Type B pancreatic cell (in vitro differentiated cells): ENCODE data around the gene TPGS2. TPM values are rescaled to one million over a fixed set of nuclear protein-coding genes. Genes with fewer than 3 reads are reported as not detected.

Experiments
- DNase-seq: peaks from one replicate; pipeline ENCODE4 v3.0.0; 2021; ENCODE audit warnings: mixed read lengths; ENCODE audit not compliant: unreplicated experiment; ENCODE audit errors: extremely low spot score
- H3K27ac Mint-ChIP-seq: 2 replicates; pipeline ENCODE4 v1.8.0; 2021; ENCODE audit warnings: mild to moderate bottlenecking, mixed read lengths
- H3K27me3 Mint-ChIP-seq: 2 replicates; pipeline ENCODE4 v1.8.0; 2021; ENCODE audit warnings: mixed read lengths
- H3K36me3 Mint-ChIP-seq: 2 replicates; pipeline ENCODE4 v1.8.0; 2021; ENCODE audit warnings: mixed read lengths
- H3K4me1 Mint-ChIP-seq: one replicate; pipeline ENCODE4 v1.8.0; 2021; ENCODE audit warnings: mixed read lengths; ENCODE audit not compliant: unreplicated experiment
- H3K4me3 Mint-ChIP-seq: 2 replicates; pipeline ENCODE4 v1.8.0; 2021; ENCODE audit warnings: mild to moderate bottlenecking, mixed read lengths
- H3K9me3 Mint-ChIP-seq: 2 replicates; pipeline ENCODE4 v1.8.0; 2021; ENCODE audit warnings: mixed read lengths
- total RNA-seq: library from RNA; stranded (reverse); gene quantifications from 2 replicates; pipeline ENCODE4 v1.2.1, GENCODE V29; 2021; ENCODE audit warnings: low replicate concordance
- TF ChIP-seq, protein P1 (sequence below): fragments of 200-600 bp; sonication (generic); conservative IDR thresholded peaks from 2 replicates; pipeline ENCODE4 v1.5.0; 2021; ENCODE audit warnings: antibody characterized with exemption, mild to moderate bottlenecking

The TPGS2 gene
- total RNA-seq, 1 donor from 2014 or later: 121 TPM

- peaks cover 20% of the 10 kb centered on the region for H3K36me3 Mint-ChIP-seq
- TF ChIP-seq, protein P1, sequence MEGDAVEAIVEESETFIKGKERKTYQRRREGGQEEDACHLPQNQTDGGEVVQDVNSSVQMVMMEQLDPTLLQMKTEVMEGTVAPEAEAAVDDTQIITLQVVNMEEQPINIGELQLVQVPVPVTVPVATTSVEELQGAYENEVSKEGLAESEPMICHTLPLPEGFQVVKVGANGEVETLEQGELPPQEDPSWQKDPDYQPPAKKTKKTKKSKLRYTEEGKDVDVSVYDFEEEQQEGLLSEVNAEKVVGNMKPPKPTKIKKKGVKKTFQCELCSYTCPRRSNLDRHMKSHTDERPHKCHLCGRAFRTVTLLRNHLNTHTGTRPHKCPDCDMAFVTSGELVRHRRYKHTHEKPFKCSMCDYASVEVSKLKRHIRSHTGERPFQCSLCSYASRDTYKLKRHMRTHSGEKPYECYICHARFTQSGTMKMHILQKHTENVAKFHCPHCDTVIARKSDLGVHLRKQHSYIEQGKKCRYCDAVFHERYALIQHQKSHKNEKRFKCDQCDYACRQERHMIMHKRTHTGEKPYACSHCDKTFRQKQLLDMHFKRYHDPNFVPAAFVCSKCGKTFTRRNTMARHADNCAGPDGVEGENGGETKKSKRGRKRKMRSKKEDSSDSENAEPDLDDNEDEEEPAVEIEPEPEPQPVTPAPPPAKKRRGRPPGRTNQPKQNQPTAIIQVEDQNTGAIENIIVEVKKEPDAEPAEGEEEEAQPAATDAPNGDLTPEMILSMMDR: no peak
- no peak overlapping the region for H3K4me3 Mint-ChIP-seq
- no peaks in the 10 kb centered on the region for H3K27me3 Mint-ChIP-seq
- no peak overlapping the region for H3K27ac Mint-ChIP-seq
- H3K9me3 Mint-ChIP-seq: peaks cover 4% of the 10 kb centered on the region
- no peak for DNase-seq
- no peaks in the 10 kb centered on the region for H3K4me1 Mint-ChIP-seq
These were observed 28.0 kb upstream of the TPGS2 start for GRCh38 chr18:36856815-36857214.

DNA sequence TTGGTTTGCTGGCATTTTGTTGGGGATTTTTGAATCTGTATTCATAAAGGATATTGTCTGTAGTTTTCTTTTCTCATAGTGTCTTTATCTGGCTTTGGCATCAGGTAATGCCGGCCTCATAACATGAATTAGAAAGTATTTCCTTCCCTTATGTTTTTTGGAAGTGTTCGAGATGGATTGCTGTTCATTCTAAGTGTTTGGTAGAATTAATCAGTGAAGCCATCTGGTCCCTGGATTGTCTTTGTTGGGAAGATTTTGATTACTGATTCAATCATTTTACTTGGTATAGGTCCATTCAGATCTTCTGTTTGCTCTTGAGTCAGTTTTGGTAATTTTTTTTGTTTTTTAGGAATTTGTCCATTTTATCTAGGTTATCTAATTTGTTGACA is 22.4 kb upstream of the TPGS2 start:
- Mint-ChIP-seq H3K36me3 (peaks cover 29% of the 10 kb centered on the region), H3K4me3 (no peak overlapping the region), H3K9me3 (peaks cover 4% of the 10 kb centered on the region), H3K27ac (no peak overlapping the region), H3K27me3 (no peaks in the 10 kb centered on the region), H3K4me1 (no peaks in the 10 kb centered on the region)
- TF ChIP-seq, protein P1: no peak
- DNase-seq: no peak

GRCh38 chr18:36850527-36851201 is 21.9 kb upstream of the TPGS2 start:
- Mint-ChIP-seq H3K27me3 (no peaks in the 10 kb centered on the region), H3K36me3 (peaks cover 26% of the 10 kb centered on the region), H3K27ac (no peak overlapping the region), H3K4me1 (no peaks in the 10 kb centered on the region), H3K4me3 (no peak overlapping the region), H3K9me3 (peaks cover 4% of the 10 kb centered on the region)
- no peak for DNase-seq
- TF ChIP-seq, protein P1: no peak

- Mint-ChIP-seq H3K36me3 (peaks cover 29% of the 10 kb centered on the region), H3K27me3 (no peaks in the 10 kb centered on the region), H3K27ac (peak overlapping the region; percentile 35), H3K4me1 (no peaks in the 10 kb centered on the region), H3K9me3 (peaks cover 4% of the 10 kb centered on the region), H3K4me3 (no peak overlapping the region)
- DNase-seq: no peak
- TF ChIP-seq, protein P1: no peak
These were observed 20.6 kb upstream of the TPGS2 start for GRCh38 chr18:36849288-36850006.

- no peak overlapping the region for H3K27ac Mint-ChIP-seq
- H3K9me3 Mint-ChIP-seq: peaks cover 4% of the 10 kb centered on the region
- no peak for DNase-seq
- TF ChIP-seq, protein P1: no peak
- no peak overlapping the region for H3K4me3 Mint-ChIP-seq
- no peaks in the 10 kb centered on the region for H3K4me1 Mint-ChIP-seq
- H3K27me3 Mint-ChIP-seq: no peaks in the 10 kb centered on the region
- peaks cover 25% of the 10 kb centered on the region for H3K36me3 Mint-ChIP-seq
These were observed 19.8 kb upstream of the TPGS2 start for GRCh38 chr18:36848609-36849008.
